ENCODE measurements around the gene PTPRD.

- TF ChIP-seq PRDM10 (tag by site-specific recombination; IDR thresholded peaks at IDR 0.05) (no peak), CTCF (tag by site-specific recombination; IDR thresholded peaks at IDR 0.05) (no peak), ZBTB10 (tag by site-specific recombination; IDR thresholded peaks at IDR 0.05) (no peak)
These were observed 2104.0 kb downstream of the PTPRD start for GRCh38 chr9:8508671-8509290.
